Panc1 (cell line): Measurements from ENCODE around the gene PRKG1. TPM values are rescaled to one million over a fixed set of nuclear protein-coding genes. Genes with fewer than 3 reads are reported as not detected.

Experiments
- ATAC-seq: fragments of 200-7000 bp; cut with Tn5 transposase; 2 replicates; pipeline ENCODE4 v1.9.1; 2020; ENCODE audit warnings: mild to moderate bottlenecking, moderate library complexity
- BruUV-seq: library from RNA; stranded (reverse); fragments of 400-500 nt; replicated peaks from 2 replicates; lab custom pipeline; 2021; lab: Mats Ljungman, UMichigan
- CTCF ChIA-PET: fragments of 300-600 bp; sonication (Branson Sonifier 250); formaldehyde crosslinking; loops from one replicate; lab custom pipeline; 2022; ENCODE audit warnings: antibody characterized with exemption; lab: Charles Lee
- POLR2A ChIA-PET: fragments of 300-600 bp; sonication (Branson Sonifier 250); formaldehyde crosslinking; loops from one replicate; lab custom pipeline; 2022; ENCODE audit warnings: antibody characterized with exemption; lab: Charles Lee
- DNase-seq: peaks from one replicate; pipeline ENCODE4 v3.0.0-alpha.2; 2010; ENCODE audit warnings: low read depth, low spot score
- H3K27ac ChIP-seq: 2 replicates; pipeline ENCODE4 v1.5.1; 2011; ENCODE audit warnings: mild to moderate bottlenecking, low read length, inconsistent platforms
- H3K27me3 ChIP-seq: fragments of 200-500 bp; sonication (Bioruptor generic); 2 replicates; pipeline ENCODE4 v1.6.0; 2014; ENCODE audit warnings: low read length, inconsistent platforms; ENCODE audit not compliant: control insufficient read depth, insufficient read depth
- H3K36me3 ChIP-seq: fragments of 200-500 bp; sonication (Bioruptor generic); 2 replicates; pipeline ENCODE4 v1.5.1; 2014; ENCODE audit warnings: inconsistent platforms, mild to moderate bottlenecking, low read length, moderate library complexity; ENCODE audit not compliant: control insufficient read depth, insufficient read depth
- H3K4me1 ChIP-seq: 2 replicates; pipeline ENCODE4 v1.5.1; 2011; ENCODE audit warnings: inconsistent platforms, mild to moderate bottlenecking, low read length, moderate library complexity; ENCODE audit not compliant: control insufficient read depth, insufficient read depth
- H3K4me3 ChIP-seq, 2 experiments: 2 replicates each; pipeline ENCODE4 v1.5.1; 2011 to 2012; ENCODE audit warnings: low read depth in 2 of 2, low read length in 2 of 2, mild to moderate bottlenecking in 2 of 2, inconsistent platforms in 1 of 2, moderate library complexity in 1 of 2
- H3K9me3 ChIP-seq: fragments of 200-500 bp; sonication (Bioruptor generic); 2 replicates; pipeline ENCODE4 v1.5.1; 2014; ENCODE audit warnings: low read depth, mild to moderate bottlenecking, inconsistent platforms, low read length, moderate library complexity; ENCODE audit not compliant: control insufficient read depth, insufficient read depth
- CTCF ChIP-seq: fragments of 450-650 bp; IDR thresholded peaks from 2 replicates; pipeline ENCODE4 v1.5.1; 2017; ENCODE audit warnings: mild to moderate bottlenecking
- POLR2AphosphoS5 ChIP-seq: IDR thresholded peaks from 2 replicates; pipeline ENCODE4 v1.6.1; 2012; ENCODE audit warnings: mild to moderate bottlenecking, low read depth, low read length, moderate library complexity
- REST ChIP-seq, 2 experiments: IDR thresholded peaks; 2 replicates each; pipeline ENCODE4 v1.6.1; 2011 to 2012; ENCODE audit warnings: low read depth in 2 of 2, control low read depth in 1 of 2, low read length in 1 of 2, mild to moderate bottlenecking in 1 of 2, moderate library complexity in 1 of 2; ENCODE audit not compliant: insufficient read depth in 1 of 2
- SIN3A ChIP-seq: IDR thresholded peaks from 2 replicates; pipeline ENCODE4 v1.6.1; 2012; ENCODE audit warnings: low read depth, mild to moderate bottlenecking, low read length, moderate library complexity, borderline replicate concordance; ENCODE audit not compliant: insufficient read depth
- TCF7L2 ChIP-seq: IDR thresholded peaks from 2 replicates; pipeline ENCODE4 v1.6.1; 2011; ENCODE audit warnings: mild to moderate bottlenecking, low read depth, low read length, inconsistent platforms
- in situ Hi-C: cut with HindIII; loops from 2 replicates; pipeline ENCODE4 v1.10.0; 2016; ENCODE audit warnings: low sequenced_read_pairs, low pct_unique_long_range_greater_than_20kb
- intact Hi-C: fragments of 100-400 bp; cut with micrococcal nuclease; formaldehyde crosslinking; loops from one replicate; pipeline ENCODE4 v1.10.0; 2022; ENCODE audit not compliant: unreplicated experiment
- total RNA-seq: library from RNA; stranded (reverse); gene quantifications from one replicate; pipeline ENCODE4 v1.2.1, GENCODE V29; 2021; ENCODE audit not compliant: unreplicated experiment

Gene PRKG1
- total RNA-seq, 1 experiment from 2014 or later, result 0.92 TPM

GRCh38 chr10:51217505-51217904, 143.2 kb downstream of the PRKG1 start:
- no peaks in the 10 kb centered on the region for H3K36me3 ChIP-seq
- TF ChIP-seq POLR2AphosphoS5 (no peak), CTCF (no peak), TCF7L2 (no peak), REST (IDR thresholded peaks at IDR 0.05; ENCODE audit: insufficient read depth in 1 of 2, low read depth in 2 of 2, low read length in 1 of 2) (no peak), SIN3A (no peak)
- intact Hi-C loops, result no loop called here
- DNase-seq (no peak), ATAC-seq (no peak)
- no peaks in the 10 kb centered on the region for H3K4me1 ChIP-seq
- POLR2A ChIA-PET, result no interaction called here
- no peaks in the 10 kb centered on the region for H3K27me3 ChIP-seq
- no peaks in the 10 kb centered on the region for H3K9me3 ChIP-seq
- no peak overlapping the region for H3K27ac ChIP-seq
- CTCF ChIA-PET, result no interaction called here
- H3K4me3 ChIP-seq, result no peak overlapping the region
- BruUV-seq, result no TSS peak
- in situ Hi-C loops, result no loop called here

- ChIA-PET CTCF (no interaction called here), POLR2A (no interaction called here)
- peak overlapping the region in 1 of 2 experiments; percentile 9; a peak in 1 of 4 replicates for H3K4me3 ChIP-seq
- no TSS peak for BruUV-seq
- H3K27me3 ChIP-seq, result no peaks in the 10 kb centered on the region
- TF ChIP-seq SIN3A, result no peak
- no peak for TF ChIP-seq REST (IDR thresholded peaks at IDR 0.05; ENCODE audit: insufficient read depth in 1 of 2, low read depth in 2 of 2, low read length in 1 of 2)
- no peak for TF ChIP-seq CTCF
- H3K4me1 ChIP-seq, result no peaks in the 10 kb centered on the region
- no peaks in the 10 kb centered on the region for H3K9me3 ChIP-seq
- H3K36me3 ChIP-seq, result no peaks in the 10 kb centered on the region
- in situ Hi-C loops, result no loop called here
- intact Hi-C loops, result no loop called here
- no peak for ATAC-seq
- no peak for DNase-seq
- no peak overlapping the region for H3K27ac ChIP-seq
These were observed 150.4 kb downstream of the PRKG1 start for GRCh38 chr10:51224671-51225161.
